Gastroesophageal sphincter (tissue), 3 donors: Measurements from ENCODE around the gene GLB1L2.

Experiments used
- POLR2AphosphoS5 ChIP-seq: sonication (generic); formaldehyde crosslinking; IDR thresholded peaks from one replicate; pipeline ENCODE4 v1.6.1; 2017; ENCODE audit warnings: antibody characterized with exemption
- TF ChIP-seq, protein P1 (sequence below), 4 experiments: fragments of 200-600 bp in 2 of 4; fragments of 450-650 bp in 2 of 4; sonication (generic) in 1 of 4; IDR thresholded peaks; one replicate each; pipeline ENCODE4 v1.5.1; 2017 to 2019; ENCODE audit warnings: antibody characterized with exemption in 4 of 4, mild to moderate bottlenecking in 2 of 4, moderate library complexity in 2 of 4

DNA sequence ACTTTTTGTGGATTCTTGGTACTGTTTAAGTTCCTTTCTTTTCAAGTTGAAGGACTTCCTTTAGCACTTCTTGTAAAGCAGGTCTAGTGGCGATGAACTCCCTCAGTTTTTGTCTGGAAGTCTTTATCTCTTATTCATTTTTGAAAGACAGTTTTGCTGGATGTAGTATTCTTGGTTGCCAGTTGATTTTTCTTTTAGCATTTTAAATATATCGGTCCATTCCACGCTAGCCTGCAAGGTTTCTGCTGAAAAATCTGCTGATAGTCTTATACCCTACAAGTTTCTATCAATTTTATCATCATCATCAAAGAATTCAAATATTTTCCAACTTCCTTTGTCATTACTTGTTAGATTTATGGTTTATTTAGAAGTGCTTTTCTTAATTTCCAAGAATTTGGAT, 14.7 kb upstream of the GLB1L2 start:
- TF ChIP-seq POLR2AphosphoS5 = no peak
- TF ChIP-seq, protein P1, sequence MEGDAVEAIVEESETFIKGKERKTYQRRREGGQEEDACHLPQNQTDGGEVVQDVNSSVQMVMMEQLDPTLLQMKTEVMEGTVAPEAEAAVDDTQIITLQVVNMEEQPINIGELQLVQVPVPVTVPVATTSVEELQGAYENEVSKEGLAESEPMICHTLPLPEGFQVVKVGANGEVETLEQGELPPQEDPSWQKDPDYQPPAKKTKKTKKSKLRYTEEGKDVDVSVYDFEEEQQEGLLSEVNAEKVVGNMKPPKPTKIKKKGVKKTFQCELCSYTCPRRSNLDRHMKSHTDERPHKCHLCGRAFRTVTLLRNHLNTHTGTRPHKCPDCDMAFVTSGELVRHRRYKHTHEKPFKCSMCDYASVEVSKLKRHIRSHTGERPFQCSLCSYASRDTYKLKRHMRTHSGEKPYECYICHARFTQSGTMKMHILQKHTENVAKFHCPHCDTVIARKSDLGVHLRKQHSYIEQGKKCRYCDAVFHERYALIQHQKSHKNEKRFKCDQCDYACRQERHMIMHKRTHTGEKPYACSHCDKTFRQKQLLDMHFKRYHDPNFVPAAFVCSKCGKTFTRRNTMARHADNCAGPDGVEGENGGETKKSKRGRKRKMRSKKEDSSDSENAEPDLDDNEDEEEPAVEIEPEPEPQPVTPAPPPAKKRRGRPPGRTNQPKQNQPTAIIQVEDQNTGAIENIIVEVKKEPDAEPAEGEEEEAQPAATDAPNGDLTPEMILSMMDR (IDR thresholded peaks at IDR 0.05) = no peak
